GM18508 (cell line): ENCODE data around the gene WNT6.

Source experiments
- ATAC-seq: cut with Tn5 transposase; IDR thresholded peaks from one replicate; pipeline ENCODE4 v1.9.1; 2021; ENCODE audit warnings: moderate number of reproducible peaks; ENCODE audit not compliant: insufficient read depth, unreplicated experiment

The WNT6 gene

GRCh38 chr2:218875692-218876246 is 16.2 kb downstream of the WNT6 start:
- no peak for ATAC-seq

GRCh38 chr2:218876562-218877219 is 17.1 kb downstream of the WNT6 start:
- ATAC-seq, result no peak

- no peak for ATAC-seq
Observed at GRCh38 chr2:218877331-218877730, 17.7 kb downstream of the WNT6 start.

DNA sequence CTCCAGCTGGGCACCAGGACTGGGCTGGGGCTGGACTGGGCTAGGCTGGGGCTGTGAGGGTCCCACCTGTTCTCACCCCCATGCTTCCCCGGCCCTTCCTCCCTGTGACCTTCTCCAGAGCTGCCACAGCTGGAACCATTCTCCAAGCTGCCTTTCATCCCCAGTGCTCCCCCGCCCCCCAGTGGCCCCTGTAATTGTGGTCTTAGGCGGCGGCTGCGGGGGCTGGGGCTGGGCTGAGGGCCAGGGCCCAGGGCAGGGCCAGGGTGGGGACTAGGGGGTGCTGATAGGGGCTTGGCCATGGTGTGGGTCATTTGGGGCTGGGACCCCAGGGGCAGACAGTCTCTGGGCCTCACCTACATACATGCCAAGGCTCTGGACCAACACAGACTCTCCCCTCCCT is 18.3 kb downstream of the WNT6 start:
- no peak for ATAC-seq

DNA sequence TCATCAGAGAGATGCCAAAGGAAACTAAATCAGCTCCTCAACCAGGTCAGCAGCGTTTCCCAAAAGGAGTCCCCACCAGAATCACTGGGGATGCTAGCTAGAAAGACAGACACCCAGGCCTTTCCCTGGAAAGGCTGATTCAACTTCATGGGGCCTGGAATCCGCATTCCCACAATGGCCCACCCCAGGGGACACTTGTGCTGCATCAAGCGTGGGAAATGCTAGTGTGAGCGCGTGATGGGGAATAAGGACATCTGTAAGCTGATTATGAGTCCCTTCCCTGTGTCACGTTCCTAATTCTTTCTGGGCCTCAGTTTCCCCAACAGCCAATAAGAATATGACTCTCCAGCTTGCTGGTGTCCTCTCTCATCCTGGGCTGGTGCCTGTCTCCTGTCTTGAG is 18.9 kb downstream of the WNT6 start:
- ATAC-seq, result no peak

DNA sequence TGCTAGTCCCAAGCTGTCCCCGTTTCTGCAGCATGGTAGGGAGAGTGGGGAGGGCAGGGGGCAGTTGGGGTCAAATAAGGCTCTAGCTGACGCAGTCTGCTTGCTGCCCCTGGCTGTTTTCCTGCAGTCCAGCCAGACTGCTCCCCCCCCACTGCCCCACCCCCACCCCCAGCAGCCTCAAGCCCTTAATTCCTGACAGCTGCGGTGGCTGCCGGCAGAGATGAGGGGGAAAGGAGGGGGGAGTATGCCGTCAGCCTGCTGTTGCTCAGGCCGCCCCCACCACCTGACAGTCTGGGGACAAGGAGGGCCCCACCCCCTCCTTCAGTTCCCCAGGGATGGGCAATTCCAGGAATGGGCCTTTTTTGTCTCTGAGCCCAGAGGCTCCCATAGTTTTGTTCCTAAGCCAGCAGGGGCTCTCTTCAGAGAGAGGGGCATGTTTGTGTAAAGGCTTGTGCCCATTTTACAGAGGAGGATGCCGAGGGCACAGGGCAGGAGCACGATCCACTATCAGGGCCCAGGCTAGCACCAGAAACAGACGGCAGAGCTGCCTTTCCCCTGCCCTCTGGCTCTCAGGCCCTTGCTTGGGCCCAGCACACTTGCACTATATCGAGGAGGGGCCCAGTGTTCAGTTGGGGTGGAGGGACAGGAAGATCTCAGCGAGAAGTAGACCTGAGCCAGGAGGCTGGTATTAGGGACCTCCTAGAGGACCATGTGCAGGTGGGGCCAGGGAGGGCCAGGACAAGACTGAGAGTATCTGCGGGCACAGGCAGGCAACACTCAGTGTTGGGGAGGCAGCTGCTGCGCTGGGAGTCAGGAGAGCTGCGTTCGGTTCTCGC is 19.5 kb downstream of the WNT6 start:
- no peak for ATAC-seq

DNA sequence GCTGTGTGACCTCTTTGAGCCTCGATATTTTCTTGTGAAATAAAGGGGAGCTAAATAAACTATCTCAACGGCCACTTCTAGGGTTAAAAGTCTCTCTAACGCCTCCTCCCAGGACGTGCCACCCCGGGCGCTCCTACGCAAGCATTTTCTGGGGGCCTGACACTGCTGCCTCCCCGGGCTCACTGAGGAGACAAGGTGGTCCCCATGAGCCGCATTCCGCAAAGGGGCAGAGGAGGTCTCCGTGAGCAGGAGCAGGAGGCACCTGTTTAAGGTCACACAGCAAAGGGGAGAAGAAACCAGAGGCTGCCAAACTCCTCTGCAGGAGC is 20.1 kb downstream of the WNT6 start:
- peak; percentile 3 for ATAC-seq

DNA sequence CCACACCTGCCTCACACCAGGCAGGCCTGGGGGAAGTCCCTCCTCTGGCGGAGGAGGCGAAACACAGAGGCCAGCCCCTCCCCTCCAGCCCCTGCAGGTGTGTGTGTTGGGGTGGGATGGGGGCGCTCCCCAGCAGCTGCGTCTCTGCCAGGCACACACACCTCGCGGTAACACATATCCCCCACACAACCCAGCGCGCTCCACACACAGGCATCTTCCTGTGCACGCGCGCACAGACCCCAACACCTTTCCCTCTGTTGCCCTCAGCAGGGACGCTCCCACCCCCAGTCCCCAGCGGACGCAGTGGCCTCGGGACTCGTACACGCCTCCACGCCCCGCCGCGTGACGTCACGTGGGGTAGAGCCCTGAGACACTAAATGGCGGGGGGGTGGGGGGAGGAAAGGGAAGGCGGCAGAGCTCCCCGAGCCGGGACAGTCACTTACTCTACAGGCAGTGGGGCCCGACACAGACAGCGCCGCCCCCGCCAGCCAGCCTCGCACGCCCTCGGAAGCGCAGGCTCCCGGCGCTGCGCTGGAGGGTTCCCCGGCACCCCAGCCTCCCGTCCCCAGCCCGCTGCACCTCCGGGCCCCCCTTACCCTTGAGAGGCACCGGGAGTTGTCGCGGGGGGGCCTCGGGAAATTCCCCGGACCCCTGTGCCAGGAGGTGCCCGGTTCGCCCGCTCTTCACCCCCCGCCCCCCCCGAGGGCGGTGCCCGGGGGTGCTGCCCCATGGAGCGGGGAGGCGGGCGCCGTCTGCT is 20.7 kb downstream of the WNT6 start, which contains the start of gene WNT10A:
WNT10A (plus strand) TSS at position 751 of the 757 bp plus-strand sequence. CDS start 144 bp downstream, outside the sequence.
- peak; percentile 50 for ATAC-seq

DNA sequence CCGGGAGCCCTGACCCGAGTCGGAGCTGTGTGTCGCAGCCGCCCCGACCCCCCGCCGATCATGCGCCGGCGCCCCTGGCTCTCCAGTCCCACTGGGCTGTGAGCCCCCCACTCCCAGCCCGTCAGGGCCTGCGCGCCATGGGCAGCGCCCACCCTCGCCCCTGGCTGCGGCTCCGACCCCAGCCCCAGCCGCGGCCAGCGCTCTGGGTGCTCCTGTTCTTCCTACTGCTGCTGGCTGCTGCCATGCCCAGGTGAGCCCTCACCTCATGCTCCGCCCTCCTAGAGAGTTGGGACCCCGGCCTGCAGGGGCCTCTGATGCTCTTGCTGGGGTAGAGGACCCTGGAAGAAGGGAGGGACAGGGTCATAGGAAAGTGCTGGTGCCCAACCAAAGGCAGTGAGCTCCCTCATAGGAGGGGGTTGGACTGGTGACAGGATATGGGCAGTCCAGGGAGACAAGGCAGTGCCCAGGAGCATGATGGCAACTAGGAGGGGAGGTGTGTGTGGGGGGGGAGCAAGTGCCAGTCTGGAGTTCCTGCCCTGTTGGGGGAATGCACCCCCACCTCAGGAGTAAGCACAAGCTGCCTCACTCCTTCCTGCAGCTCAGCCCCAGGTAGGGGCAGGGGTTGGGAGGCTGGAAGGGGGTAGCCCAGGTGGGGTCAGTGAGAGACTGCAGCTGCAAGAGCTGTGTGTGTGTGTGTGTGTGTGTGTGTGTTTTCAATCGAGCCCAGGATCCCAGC is 21.4 kb downstream of the WNT6 start:
- ATAC-seq, result no peak

GRCh38 chr2:218881744-218882460 is 22.3 kb downstream of the WNT6 start:
- no peak for ATAC-seq

DNA sequence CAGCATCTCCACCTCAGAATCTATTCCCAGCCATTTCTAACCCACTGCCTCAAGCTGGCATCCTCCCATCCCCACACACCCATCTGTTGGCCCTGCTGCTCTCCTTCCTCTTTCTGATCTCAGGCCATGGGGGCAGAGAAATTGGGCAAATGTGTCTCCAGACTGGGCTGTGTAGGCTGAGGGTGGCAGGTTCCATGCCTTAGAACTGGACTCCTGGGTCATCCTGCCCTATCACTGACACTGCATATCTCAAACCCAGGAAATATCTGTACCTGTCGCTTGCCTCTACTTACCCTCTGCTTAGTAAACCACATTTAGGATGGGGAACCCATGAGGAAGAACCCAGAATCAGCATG is 22.8 kb downstream of the WNT6 start:
- no peak for ATAC-seq

- ATAC-seq, result no peak
Observed at GRCh38 chr2:218882866-218883366, 23.3 kb downstream of the WNT6 start.

- ATAC-seq, result no peak
Observed at GRCh38 chr2:218883491-218884490, 24.2 kb downstream of the WNT6 start.

DNA sequence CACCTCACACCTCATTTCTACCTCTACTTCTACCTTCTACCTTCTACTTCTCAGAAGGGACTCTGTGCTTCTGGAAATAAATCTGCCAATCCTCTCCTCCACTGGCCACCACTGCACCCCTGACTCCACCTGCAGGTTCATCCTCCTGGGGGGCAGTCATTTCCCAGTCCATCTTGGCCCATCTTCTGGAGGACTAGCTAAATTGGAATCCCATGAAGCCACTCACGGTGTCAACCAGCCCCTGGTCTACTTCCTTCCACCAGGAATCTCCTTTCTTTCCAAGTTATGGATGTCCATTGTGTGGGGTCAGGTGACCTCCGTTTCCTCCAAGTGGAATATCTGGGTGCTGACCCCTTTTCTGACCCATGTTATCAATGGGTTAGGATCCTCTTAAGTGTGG is 24.9 kb downstream of the WNT6 start:
- ATAC-seq, result no peak

DNA sequence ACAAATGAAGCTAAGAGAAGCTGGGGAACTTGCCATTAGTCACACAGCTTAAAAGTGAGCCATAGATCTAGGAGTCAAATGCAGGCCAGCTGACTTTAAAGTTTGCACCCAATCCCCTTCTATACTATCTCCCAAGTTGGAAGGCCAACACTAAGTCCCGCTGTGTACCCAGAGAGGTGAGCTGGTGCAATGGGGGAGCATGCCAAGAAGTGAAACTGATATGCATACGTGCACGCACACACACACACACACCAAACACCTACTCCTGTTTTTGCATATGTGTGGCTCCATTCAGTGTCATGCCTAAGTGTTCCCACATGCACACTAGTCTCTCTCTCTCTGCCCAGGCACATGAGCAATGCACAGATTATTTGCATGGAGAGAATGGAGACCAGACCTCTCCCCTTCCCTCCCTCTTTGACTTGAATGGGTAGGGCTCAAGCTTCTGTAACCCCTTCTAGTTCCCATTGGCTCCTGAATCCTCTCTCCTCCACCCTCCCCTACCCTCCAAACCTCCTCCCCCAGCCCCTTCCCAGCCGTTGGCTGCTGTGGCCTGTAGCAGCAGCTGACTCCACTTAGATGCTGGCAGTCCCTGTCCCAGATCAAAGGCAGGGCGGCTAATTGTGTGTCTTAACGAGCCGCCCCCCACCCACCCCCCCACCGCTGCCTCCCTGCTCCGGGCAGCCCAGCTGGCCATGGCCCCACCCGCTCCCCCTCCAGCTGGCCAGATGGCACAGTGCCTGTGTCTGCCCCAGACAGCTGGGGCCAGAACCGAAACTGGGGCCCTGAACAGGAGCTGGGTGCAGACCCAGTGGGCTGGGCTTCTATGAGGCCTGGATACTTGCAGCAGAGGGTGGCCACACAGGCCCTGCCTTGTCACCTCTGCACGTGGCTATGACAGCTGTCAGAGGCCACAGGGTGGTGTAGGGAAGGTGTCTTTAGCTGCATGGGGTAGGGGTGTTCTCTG is 26.7 kb downstream of the WNT6 start:
- no peak for ATAC-seq

DNA sequence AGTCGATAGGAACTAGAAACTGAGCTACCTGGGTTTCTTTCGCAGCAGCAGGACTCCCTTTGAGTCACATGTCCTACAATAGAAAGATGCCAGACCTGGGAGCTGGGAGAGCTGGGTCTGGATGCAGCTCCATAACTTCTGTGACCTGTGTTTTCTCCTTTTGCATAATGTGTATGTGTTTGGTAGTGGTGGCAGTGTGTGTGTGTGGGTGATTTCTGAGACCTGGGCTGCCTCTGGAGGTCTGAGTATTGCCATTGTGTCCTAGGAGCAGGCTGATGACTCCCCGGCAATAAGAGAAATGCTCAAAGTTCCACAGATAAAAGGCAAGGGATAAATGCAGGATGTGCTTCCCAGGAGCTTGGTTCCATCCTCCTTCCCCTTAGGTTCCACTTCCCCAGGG is 27.5 kb downstream of the WNT6 start:
- ATAC-seq, result no peak

GRCh38 chr2:218888341-218888740 is 28.7 kb downstream of the WNT6 start:
- no peak for ATAC-seq
